GM18526 (cell line): Measurements from ENCODE around the gene CYBC1.
A peak's percentile ranks its signal among the peaks of the same experiment; 100 is the strongest.

Source experiments
- POLR2A ChIP-seq: IDR thresholded peaks from 3 replicates; pipeline ENCODE4 v1.6.1; 2011; ENCODE audit not compliant: insufficient read length; ENCODE audit errors: extremely low read depth

Gene CYBC1

GRCh38 chr17:82412535-82413520, 37.7 kb downstream of the CYBC1 start:
- TF ChIP-seq POLR2A, result no peak

- TF ChIP-seq POLR2A, result no peak
Measured at GRCh38 chr17:82411396-82412053, 39.0 kb downstream of the CYBC1 start.

GRCh38 chr17:82410014-82410716, 40.4 kb downstream of the CYBC1 start:
- TF ChIP-seq POLR2A, result no peak

- TF ChIP-seq POLR2A, result no peak
Measured at GRCh38 chr17:82408938-82409318, 41.6 kb downstream of the CYBC1 start.

GRCh38 chr17:82408288-82408937, 42.1 kb downstream of the CYBC1 start:
- no peak for TF ChIP-seq POLR2A

- TF ChIP-seq POLR2A, result no peak
Measured at GRCh38 chr17:82407255-82407654, 43.3 kb downstream of the CYBC1 start.

- TF ChIP-seq POLR2A, result no peak
Measured at GRCh38 chr17:82406131-82406671, 44.4 kb downstream of the CYBC1 start.

GRCh38 chr17:82405051-82405450, 45.5 kb downstream of the CYBC1 start:
- TF ChIP-seq POLR2A, result no peak

- TF ChIP-seq POLR2A, result no peak
Measured at GRCh38 chr17:82403662-82404660, 46.6 kb downstream of the CYBC1 start.

- TF ChIP-seq POLR2A, result no peak
Measured at GRCh38 chr17:82402865-82403264, 47.7 kb downstream of the CYBC1 start.

GRCh38 chr17:82400830-82401229, 49.7 kb downstream of the CYBC1 start:
- peak; percentile 20 for TF ChIP-seq POLR2A

- no peak for TF ChIP-seq POLR2A
Measured at GRCh38 chr17:82400206-82400605, 50.3 kb downstream of the CYBC1 start.

- TF ChIP-seq POLR2A, result no peak
Measured at GRCh38 chr17:82399601-82400101, 50.9 kb downstream of the CYBC1 start.
